Panc1 (cell line): ENCODE measurements around the gene WASF2. TPM values are rescaled to one million over a fixed set of nuclear protein-coding genes. Genes with fewer than 3 reads are reported as not detected.

Source experiments
- ATAC-seq: fragments of 200-7000 bp; cut with Tn5 transposase; 2 replicates; pipeline ENCODE4 v1.9.1; 2020; ENCODE audit warnings: mild to moderate bottlenecking, moderate library complexity
- BruUV-seq: library from RNA; stranded (reverse); fragments of 400-500 nt; replicated peaks from 2 replicates; lab custom pipeline; 2021; lab: Mats Ljungman, UMichigan
- CTCF ChIA-PET: fragments of 300-600 bp; sonication (Branson Sonifier 250); formaldehyde crosslinking; loops from one replicate; lab custom pipeline; 2022; ENCODE audit warnings: antibody characterized with exemption; lab: Charles Lee
- POLR2A ChIA-PET: fragments of 300-600 bp; sonication (Branson Sonifier 250); formaldehyde crosslinking; loops from one replicate; lab custom pipeline; 2022; ENCODE audit warnings: antibody characterized with exemption; lab: Charles Lee
- DNase-seq: peaks from one replicate; pipeline ENCODE4 v3.0.0-alpha.2; 2010; ENCODE audit warnings: low read depth, low spot score
- H3K27ac ChIP-seq: 2 replicates; pipeline ENCODE4 v1.5.1; 2011; ENCODE audit warnings: mild to moderate bottlenecking, low read length, inconsistent platforms
- H3K27me3 ChIP-seq: fragments of 200-500 bp; sonication (Bioruptor generic); 2 replicates; pipeline ENCODE4 v1.6.0; 2014; ENCODE audit warnings: low read length, inconsistent platforms; ENCODE audit not compliant: control insufficient read depth, insufficient read depth
- H3K36me3 ChIP-seq: fragments of 200-500 bp; sonication (Bioruptor generic); 2 replicates; pipeline ENCODE4 v1.5.1; 2014; ENCODE audit warnings: inconsistent platforms, mild to moderate bottlenecking, low read length, moderate library complexity; ENCODE audit not compliant: control insufficient read depth, insufficient read depth
- H3K4me1 ChIP-seq: 2 replicates; pipeline ENCODE4 v1.5.1; 2011; ENCODE audit warnings: inconsistent platforms, mild to moderate bottlenecking, low read length, moderate library complexity; ENCODE audit not compliant: control insufficient read depth, insufficient read depth
- H3K4me3 ChIP-seq, 2 experiments: 2 replicates each; pipeline ENCODE4 v1.5.1; 2011 to 2012; ENCODE audit warnings: low read depth in 2 of 2, low read length in 2 of 2, mild to moderate bottlenecking in 2 of 2, inconsistent platforms in 1 of 2, moderate library complexity in 1 of 2
- H3K9me3 ChIP-seq: fragments of 200-500 bp; sonication (Bioruptor generic); 2 replicates; pipeline ENCODE4 v1.5.1; 2014; ENCODE audit warnings: low read depth, mild to moderate bottlenecking, inconsistent platforms, low read length, moderate library complexity; ENCODE audit not compliant: control insufficient read depth, insufficient read depth
- POLR2AphosphoS5 ChIP-seq: IDR thresholded peaks from 2 replicates; pipeline ENCODE4 v1.6.1; 2012; ENCODE audit warnings: mild to moderate bottlenecking, low read depth, low read length, moderate library complexity
- SIN3A ChIP-seq: IDR thresholded peaks from 2 replicates; pipeline ENCODE4 v1.6.1; 2012; ENCODE audit warnings: low read depth, mild to moderate bottlenecking, low read length, moderate library complexity, borderline replicate concordance; ENCODE audit not compliant: insufficient read depth
- TCF7L2 ChIP-seq: IDR thresholded peaks from 2 replicates; pipeline ENCODE4 v1.6.1; 2011; ENCODE audit warnings: mild to moderate bottlenecking, low read depth, low read length, inconsistent platforms
- in situ Hi-C: cut with HindIII; loops from 2 replicates; pipeline ENCODE4 v1.10.0; 2016; ENCODE audit warnings: low sequenced_read_pairs, low pct_unique_long_range_greater_than_20kb
- intact Hi-C: fragments of 100-400 bp; cut with micrococcal nuclease; formaldehyde crosslinking; loops from one replicate; pipeline ENCODE4 v1.10.0; 2022; ENCODE audit not compliant: unreplicated experiment
- total RNA-seq: library from RNA; stranded (reverse); gene quantifications from one replicate; pipeline ENCODE4 v1.2.1, GENCODE V29; 2021; ENCODE audit not compliant: unreplicated experiment
- TF ChIP-seq, protein P1 (sequence below): fragments of 450-650 bp; IDR thresholded peaks from 2 replicates; pipeline ENCODE4 v1.5.1; 2017; ENCODE audit warnings: mild to moderate bottlenecking
- TF ChIP-seq, protein P2 (sequence below), 2 experiments: IDR thresholded peaks; 2 replicates each; pipeline ENCODE4 v1.6.1; 2011 to 2012; ENCODE audit warnings: low read depth in 2 of 2, control low read depth in 1 of 2, low read length in 1 of 2, mild to moderate bottlenecking in 1 of 2, moderate library complexity in 1 of 2; ENCODE audit not compliant: insufficient read depth in 1 of 2

The WASF2 gene
- total RNA-seq, 1 experiment from 2014 or later = 121 TPM

DNA sequence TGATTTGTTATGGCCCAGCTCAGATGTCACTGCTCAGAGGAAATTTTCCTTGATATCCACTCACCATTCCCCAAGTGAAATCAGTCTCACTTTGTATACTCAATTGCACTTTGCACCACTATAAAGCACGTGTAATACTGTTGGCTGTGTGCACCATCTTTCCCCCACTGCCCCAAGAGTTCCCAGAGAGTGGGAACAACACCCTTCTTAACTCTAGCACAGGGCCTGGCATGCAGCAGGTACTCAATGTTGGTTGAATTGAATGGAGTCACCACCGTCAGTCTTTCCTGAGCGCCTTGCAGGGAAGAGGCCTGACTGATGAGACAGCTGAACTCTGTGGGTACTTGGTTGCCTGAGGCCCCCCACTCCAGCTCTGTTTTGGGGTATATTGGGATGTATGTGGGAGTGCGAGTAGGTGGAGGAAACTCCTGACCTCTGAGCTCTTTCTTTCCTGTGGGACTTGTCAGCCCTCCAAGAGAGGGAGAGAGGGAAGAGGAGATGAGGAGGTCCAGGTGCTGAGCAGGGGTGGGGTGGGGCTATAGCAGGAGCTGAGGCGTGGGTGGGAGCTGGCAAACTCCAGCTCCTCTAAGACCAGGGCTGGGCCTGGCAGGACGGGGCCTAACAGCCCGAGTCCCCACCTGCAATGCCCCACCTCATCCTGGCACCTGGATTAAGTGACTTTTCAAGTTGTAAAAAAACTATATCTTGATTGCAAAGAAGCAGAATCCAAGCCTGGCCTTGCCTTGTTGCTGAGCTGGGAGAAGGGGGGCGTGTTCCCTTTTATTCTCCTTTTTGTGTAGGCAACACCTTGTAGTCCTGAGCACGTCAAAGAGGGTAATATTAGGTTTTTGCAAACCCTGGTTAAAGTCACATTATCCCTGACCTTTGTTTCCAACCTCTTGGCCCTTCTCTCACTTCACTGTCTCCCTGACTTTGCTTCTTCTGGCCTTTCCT, 19.4 kb upstream of the WASF2 start:
- H3K9me3 ChIP-seq = no peaks in the 10 kb centered on the region
- H3K27me3 ChIP-seq = no peaks in the 10 kb centered on the region
- H3K4me1 ChIP-seq = peaks cover 5% of the 10 kb centered on the region; the same call in 1 of the 2 replicates
- ATAC-seq = no peak
- H3K36me3 ChIP-seq = no peaks in the 10 kb centered on the region
- POLR2A ChIA-PET = interaction anchor here (1.1 kb wide), 1 partner anchor 12 kb away, joined by 3 read pairs; no protein-coding TSS in a partner anchor
- CTCF ChIA-PET = no interaction called here
- intact Hi-C loops = no loop called here
- in situ Hi-C loops = no loop called here
- BruUV-seq = no TSS peak
- no peak overlapping the region for H3K4me3 ChIP-seq
- DNase-seq = no peak
- TF ChIP-seq TCF7L2 = no peak
- no peak for TF ChIP-seq POLR2AphosphoS5
- TF ChIP-seq, protein P1, sequence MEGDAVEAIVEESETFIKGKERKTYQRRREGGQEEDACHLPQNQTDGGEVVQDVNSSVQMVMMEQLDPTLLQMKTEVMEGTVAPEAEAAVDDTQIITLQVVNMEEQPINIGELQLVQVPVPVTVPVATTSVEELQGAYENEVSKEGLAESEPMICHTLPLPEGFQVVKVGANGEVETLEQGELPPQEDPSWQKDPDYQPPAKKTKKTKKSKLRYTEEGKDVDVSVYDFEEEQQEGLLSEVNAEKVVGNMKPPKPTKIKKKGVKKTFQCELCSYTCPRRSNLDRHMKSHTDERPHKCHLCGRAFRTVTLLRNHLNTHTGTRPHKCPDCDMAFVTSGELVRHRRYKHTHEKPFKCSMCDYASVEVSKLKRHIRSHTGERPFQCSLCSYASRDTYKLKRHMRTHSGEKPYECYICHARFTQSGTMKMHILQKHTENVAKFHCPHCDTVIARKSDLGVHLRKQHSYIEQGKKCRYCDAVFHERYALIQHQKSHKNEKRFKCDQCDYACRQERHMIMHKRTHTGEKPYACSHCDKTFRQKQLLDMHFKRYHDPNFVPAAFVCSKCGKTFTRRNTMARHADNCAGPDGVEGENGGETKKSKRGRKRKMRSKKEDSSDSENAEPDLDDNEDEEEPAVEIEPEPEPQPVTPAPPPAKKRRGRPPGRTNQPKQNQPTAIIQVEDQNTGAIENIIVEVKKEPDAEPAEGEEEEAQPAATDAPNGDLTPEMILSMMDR = no peak
- TF ChIP-seq, protein P2, sequence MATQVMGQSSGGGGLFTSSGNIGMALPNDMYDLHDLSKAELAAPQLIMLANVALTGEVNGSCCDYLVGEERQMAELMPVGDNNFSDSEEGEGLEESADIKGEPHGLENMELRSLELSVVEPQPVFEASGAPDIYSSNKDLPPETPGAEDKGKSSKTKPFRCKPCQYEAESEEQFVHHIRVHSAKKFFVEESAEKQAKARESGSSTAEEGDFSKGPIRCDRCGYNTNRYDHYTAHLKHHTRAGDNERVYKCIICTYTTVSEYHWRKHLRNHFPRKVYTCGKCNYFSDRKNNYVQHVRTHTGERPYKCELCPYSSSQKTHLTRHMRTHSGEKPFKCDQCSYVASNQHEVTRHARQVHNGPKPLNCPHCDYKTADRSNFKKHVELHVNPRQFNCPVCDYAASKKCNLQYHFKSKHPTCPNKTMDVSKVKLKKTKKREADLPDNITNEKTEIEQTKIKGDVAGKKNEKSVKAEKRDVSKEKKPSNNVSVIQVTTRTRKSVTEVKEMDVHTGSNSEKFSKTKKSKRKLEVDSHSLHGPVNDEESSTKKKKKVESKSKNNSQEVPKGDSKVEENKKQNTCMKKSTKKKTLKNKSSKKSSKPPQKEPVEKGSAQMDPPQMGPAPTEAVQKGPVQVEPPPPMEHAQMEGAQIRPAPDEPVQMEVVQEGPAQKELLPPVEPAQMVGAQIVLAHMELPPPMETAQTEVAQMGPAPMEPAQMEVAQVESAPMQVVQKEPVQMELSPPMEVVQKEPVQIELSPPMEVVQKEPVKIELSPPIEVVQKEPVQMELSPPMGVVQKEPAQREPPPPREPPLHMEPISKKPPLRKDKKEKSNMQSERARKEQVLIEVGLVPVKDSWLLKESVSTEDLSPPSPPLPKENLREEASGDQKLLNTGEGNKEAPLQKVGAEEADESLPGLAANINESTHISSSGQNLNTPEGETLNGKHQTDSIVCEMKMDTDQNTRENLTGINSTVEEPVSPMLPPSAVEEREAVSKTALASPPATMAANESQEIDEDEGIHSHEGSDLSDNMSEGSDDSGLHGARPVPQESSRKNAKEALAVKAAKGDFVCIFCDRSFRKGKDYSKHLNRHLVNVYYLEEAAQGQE (IDR thresholded peaks at IDR 0.05; ENCODE audit: insufficient read depth in 1 of 2, low read depth in 2 of 2, low read length in 1 of 2) = no peak
- TF ChIP-seq SIN3A = no peak
- H3K27ac ChIP-seq = no peak overlapping the region

DNA sequence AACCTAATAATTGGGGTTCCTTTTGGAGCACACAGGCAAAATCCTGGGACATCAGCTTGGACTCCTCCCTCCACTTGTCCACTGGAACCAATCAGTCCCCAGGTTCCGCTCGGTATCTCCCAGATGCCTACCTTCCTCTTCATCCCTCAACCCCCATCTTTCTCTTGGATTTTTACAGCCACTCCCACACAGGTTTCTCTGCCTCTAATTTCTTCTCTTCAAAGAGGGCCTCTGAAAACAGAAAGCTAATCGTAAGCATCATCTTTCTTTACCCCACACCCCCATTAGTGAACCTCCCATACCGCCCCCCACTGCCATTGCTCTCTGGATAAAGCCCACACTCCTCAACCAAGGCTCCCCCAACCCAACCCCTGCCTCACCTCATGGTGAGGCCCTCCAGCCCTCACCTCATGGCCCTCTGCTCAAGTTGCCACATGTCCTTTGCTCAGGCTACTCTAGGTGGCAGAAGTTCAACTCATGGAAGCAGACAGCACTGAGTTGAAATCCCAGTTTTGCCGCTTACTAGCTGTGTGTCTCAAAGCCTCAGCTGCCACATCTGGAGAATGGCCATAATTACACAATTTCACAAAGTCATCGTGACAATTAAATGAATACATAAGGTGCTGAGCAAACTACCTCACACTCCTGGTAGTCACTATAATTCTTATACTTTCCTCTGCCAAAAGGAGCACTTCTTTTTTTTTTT, 18.1 kb upstream of the WASF2 start:
- Histone ChIP-seq H3K27ac (no peak overlapping the region), H3K4me1 (peaks cover 13% of the 10 kb centered on the region), H3K27me3 (no peaks in the 10 kb centered on the region), H3K9me3 (no peaks in the 10 kb centered on the region), H3K4me3 (no peak overlapping the region), H3K36me3 (no peaks in the 10 kb centered on the region)
- intact Hi-C loops = no loop called here
- ChIA-PET POLR2A (interaction anchor here (0.6 to 1.1 kb wide), 2 partner anchors 11 to 36 kb away, joined by 3 read pairs; no protein-coding TSS in a partner anchor), CTCF (interaction anchor here (0.6 kb wide), 1 partner anchor 198 kb away, joined by 3 read pairs; no protein-coding TSS in a partner anchor)
- BruUV-seq = no TSS peak
- in situ Hi-C loops = no loop called here
- no peak for DNase-seq
- TF ChIP-seq TCF7L2 (no peak), POLR2AphosphoS5 (no peak), SIN3A (no peak)
- TF ChIP-seq, protein P1 = no peak
- TF ChIP-seq, protein P2 (IDR thresholded peaks at IDR 0.05; ENCODE audit: insufficient read depth in 1 of 2, low read depth in 2 of 2, low read length in 1 of 2) = no peak
- ATAC-seq = no peak
